ENCODE measurements around the gene CAMK2D. TPM values are rescaled to one million over a fixed set of nuclear protein-coding genes. Genes with fewer than 3 reads are reported as not detected.

The CAMK2D gene
- total RNA-seq, 6 donors from 2014 or later: 41.0 to 75.8 (median 51.9) TPM

- H3K36me3 ChIP-seq: no peaks in the 10 kb centered on the region
- H3K4me1 ChIP-seq: peaks cover 20 to 33% (median 28%) of the 10 kb centered on the region in 4 donors
- peak in 1 of 2 donors; percentile 10 for ATAC-seq (ENCODE audit: low FRiP score in 2 of 2)
- no peaks in the 10 kb centered on the region for H3K27me3 ChIP-seq
- peak overlapping the region in 2 of 4 donors; percentile 35 to 47 for H3K27ac ChIP-seq
- H3K4me3 ChIP-seq: no peak overlapping the region
- H3K9me3 ChIP-seq: no peaks in the 10 kb centered on the region
- DNase-seq: no peak
- no peak for TF ChIP-seq EP300 (IDR thresholded peaks at IDR 0.05)
- no peak for TF ChIP-seq POLR2AphosphoS5 (IDR thresholded peaks at IDR 0.05)
- no peak for TF ChIP-seq POLR2A (IDR thresholded peaks at IDR 0.05)
- no peak for TF ChIP-seq CTCF (IDR thresholded peaks at IDR 0.05)
Observed at GRCh38 chr4:113636877-113637276, 124.7 kb downstream of the CAMK2D start.

GRCh38 chr4:113636438-113636818 lies 125.1 kb downstream of the CAMK2D start:
- no peak for DNase-seq
- WGBS, 2 donors: 79 to 82% methylated on average over 3 of the region's 3 CpGs
- peak in 1 of 2 donors; percentile 30 for ATAC-seq (ENCODE audit: low FRiP score in 2 of 2)
- no peaks in the 10 kb centered on the region for H3K36me3 ChIP-seq
- H3K4me3 ChIP-seq: no peak overlapping the region
- TF ChIP-seq EP300 (IDR thresholded peaks at IDR 0.05): no peak
- no peak for TF ChIP-seq CTCF (IDR thresholded peaks at IDR 0.05)
- TF ChIP-seq POLR2A (IDR thresholded peaks at IDR 0.05): no peak
- no peak for TF ChIP-seq POLR2AphosphoS5 (IDR thresholded peaks at IDR 0.05)
- peak overlapping the region in 2 of 4 donors; percentile 35 to 47 for H3K27ac ChIP-seq
- H3K4me1 ChIP-seq: peaks cover 20 to 33% (median 28%) of the 10 kb centered on the region in 4 donors
- no peaks in the 10 kb centered on the region for H3K9me3 ChIP-seq
- no peaks in the 10 kb centered on the region for H3K27me3 ChIP-seq

- DNase-seq (no peak), ATAC-seq (ENCODE audit: low FRiP score in 2 of 2) (no peak)
- Histone ChIP-seq H3K9me3 (no peaks in the 10 kb centered on the region), H3K4me3 (no peak overlapping the region), H3K36me3 (no peaks in the 10 kb centered on the region), H3K4me1 (peaks cover 20 to 33% (median 28%) of the 10 kb centered on the region in 4 donors), H3K27ac (no peak overlapping the region), H3K27me3 (no peaks in the 10 kb centered on the region)
- WGBS, 2 donors: 92 to 93% methylated on average over 3 of the region's 3 CpGs
- TF ChIP-seq EP300 (IDR thresholded peaks at IDR 0.05): no peak
- TF ChIP-seq CTCF (IDR thresholded peaks at IDR 0.05): no peak
- TF ChIP-seq POLR2A (IDR thresholded peaks at IDR 0.05): no peak
- no peak for TF ChIP-seq POLR2AphosphoS5 (IDR thresholded peaks at IDR 0.05)
Observed at GRCh38 chr4:113635739-113636437, 125.7 kb downstream of the CAMK2D start.

- no peaks in the 10 kb centered on the region for H3K36me3 ChIP-seq
- no peak overlapping the region for H3K4me3 ChIP-seq
- peaks cover 20 to 30% (median 27%) of the 10 kb centered on the region in 4 donors for H3K4me1 ChIP-seq
- ATAC-seq (ENCODE audit: low FRiP score in 2 of 2): no peak
- no peak overlapping the region for H3K27ac ChIP-seq
- H3K27me3 ChIP-seq: no peaks in the 10 kb centered on the region
- WGBS, 2 donors: 71 to 77% methylated on average over 3 of the region's 3 CpGs
- H3K9me3 ChIP-seq: no peaks in the 10 kb centered on the region
- no peak for DNase-seq
- TF ChIP-seq CTCF (IDR thresholded peaks at IDR 0.05) (no peak), EP300 (IDR thresholded peaks at IDR 0.05) (no peak), POLR2AphosphoS5 (IDR thresholded peaks at IDR 0.05) (no peak), POLR2A (IDR thresholded peaks at IDR 0.05) (no peak)
Observed at GRCh38 chr4:113634081-113634969, 127.2 kb downstream of the CAMK2D start.
